ENCODE measurements around the gene FNDC11.

Gene FNDC11

GRCh38 chr20:63525971-63526370 lies 28.0 kb upstream of the FNDC11 start:
- DNase-seq: no peak

- no peak for DNase-seq
Observed at GRCh38 chr20:63527184-63527583, 26.8 kb upstream of the FNDC11 start.

GRCh38 chr20:63529180-63529860 lies 24.6 kb upstream of the FNDC11 start:
- DNase-seq: no peak

GRCh38 chr20:63529861-63530787 lies 23.8 kb upstream of the FNDC11 start:
- DNase-seq: no peak

- DNase-seq: no peak
Observed at GRCh38 chr20:63530788-63531160, 23.2 kb upstream of the FNDC11 start.

GRCh38 chr20:63531686-63532448 lies 22.1 kb upstream of the FNDC11 start:
- DNase-seq: no peak

GRCh38 chr20:63532449-63532971 lies 21.4 kb upstream of the FNDC11 start:
- no peak for DNase-seq

GRCh38 chr20:63533388-63533787 lies 20.6 kb upstream of the FNDC11 start:
- no peak for DNase-seq

- no peak for DNase-seq
Observed at GRCh38 chr20:63533871-63534393, 20.0 kb upstream of the FNDC11 start.

GRCh38 chr20:63534427-63534830 lies 19.5 kb upstream of the FNDC11 start:
- DNase-seq: no peak

- DNase-seq: no peak
Observed at GRCh38 chr20:63534831-63535651, 18.9 kb upstream of the FNDC11 start.

- no peak for DNase-seq
Observed at GRCh38 chr20:63536241-63536977, 17.6 kb upstream of the FNDC11 start.

- peak in 1 of 2 donors; percentile 48 for DNase-seq
Observed at GRCh38 chr20:63536997-63537524, 16.9 kb upstream of the FNDC11 start, which contains the start of gene PTK6. Gene PTK6 (minus strand): TSS chr20:63537376. CDS start chr20:63537314, 62 bp downstream.

GRCh38 chr20:63537525-63538203 lies 16.3 kb upstream of the FNDC11 start:
- DNase-seq: peak; percentile 97

- DNase-seq: peak; percentile 57 to 68
Observed at GRCh38 chr20:63538204-63539091, 15.5 kb upstream of the FNDC11 start.

GRCh38 chr20:63539092-63539430 lies 14.9 kb upstream of the FNDC11 start:
- DNase-seq: no peak

GRCh38 chr20:63539441-63540370 lies 14.3 kb upstream of the FNDC11 start:
- DNase-seq: no peak

Measured in CD4-positive, alpha-beta T cell treated with Interleukin-4 for 1 hour (primary cell).